Spleen (tissue), 11 donors: ENCODE results near the gene CPED1. TPM values are rescaled to one million over a fixed set of nuclear protein-coding genes. Genes with fewer than 3 reads are reported as not detected.
"Not testable (repeated sequence)": the region's sequence is repeated elsewhere in the genome, so short reads cannot be mapped to it uniquely, and the experiment has no call there.

Source experiments
- DNase-seq: peaks from one replicate; pipeline ENCODE4 v3.0.0-alpha.2; 2020
- H3K27ac ChIP-seq, 8 donors: fragments of 200-600 bp; sonication (generic) in 7 of 8; 1 replicate in 4 of 8; 2 replicates in 4 of 8; pipeline versions ENCODE4 v1.5.0 to v1.8.0; 2016 to 2021; ENCODE audit warnings: inconsistent platforms in 4 of 8, mild to moderate bottlenecking in 4 of 8, moderate library complexity in 1 of 8
- H3K27me3 ChIP-seq, 7 donors: fragments of 200-600 bp; sonication (generic) in 6 of 7; replicated peaks in 1 of 7; 1 replicate in 4 of 7; 2 replicates in 3 of 7; pipeline versions ENCODE4 v1.5.0 to v1.8.0; 2016 to 2021; ENCODE audit warnings: inconsistent platforms in 3 of 7, mild to moderate bottlenecking in 1 of 7
- H3K36me3 ChIP-seq, 6 donors: fragments of 200-600 bp; sonication (generic) in 5 of 6; 1 replicate in 4 of 6; 2 replicates in 2 of 6; pipeline versions ENCODE4 v1.5.0 to v1.8.0; 2016 to 2021; ENCODE audit warnings: inconsistent platforms in 2 of 6
- H3K4me1 ChIP-seq, 6 donors: fragments of 200-600 bp; sonication (generic) in 5 of 6; 1 replicate in 3 of 6; 2 replicates in 3 of 6; pipeline versions ENCODE4 v1.5.0 to v1.8.0; 2016 to 2021; ENCODE audit warnings: inconsistent platforms in 3 of 6
- H3K4me3 ChIP-seq, 8 donors: fragments of 200-600 bp; sonication (generic) in 7 of 8; 1 replicate in 4 of 8; 2 replicates in 4 of 8; pipeline versions ENCODE4 v1.5.0 to v1.8.0; 2016 to 2021; ENCODE audit warnings: inconsistent platforms in 4 of 8, mild to moderate bottlenecking in 4 of 8, moderate library complexity in 2 of 8
- H3K9me3 ChIP-seq, 8 donors: fragments of 200-600 bp; sonication (generic) in 7 of 8; 1 replicate in 4 of 8; 2 replicates in 4 of 8; pipeline versions ENCODE4 v1.5.0 to v1.8.0; 2016 to 2021; ENCODE audit warnings: inconsistent platforms in 4 of 8
- CTCF ChIP-seq, 11 experiments: fragments of 200-600 bp in 7 of 11; fragments of 450-650 bp in 4 of 11; sonication (generic) in 4 of 11; IDR thresholded peaks in 8 of 11; conservative IDR thresholded peaks in 3 of 11; 1 replicate in 7 of 11; 2 replicates in 4 of 11; pipeline versions ENCODE4 v1.4.0 to v1.8.0; 2016 to 2021; ENCODE audit warnings: antibody characterized with exemption in 11 of 11, inconsistent platforms in 4 of 11, mild to moderate bottlenecking in 1 of 11
- POLR2A ChIP-seq, 3 donors: fragments of 450-650 bp; IDR thresholded peaks; one replicate each; pipeline ENCODE4 v1.5.1; 2017; ENCODE audit warnings: antibody characterized with exemption in 3 of 3, mild to moderate bottlenecking in 1 of 3
- POLR2AphosphoS5 ChIP-seq, 3 donors: sonication (generic); formaldehyde crosslinking; IDR thresholded peaks; one replicate each; pipeline ENCODE4 v1.5.1; 2017; ENCODE audit warnings: antibody characterized with exemption in 3 of 3
- WGBS, 5 donors: extraction: QIAGEN DNeasy Blood & Tissue Kit in 3 of 5; methylation state at CpG; one replicate each; pipeline versions ENCODE4 v1.1.5 to v1.1.7; 2013 to 2018; 5-methylcytosine and 5-hydroxymethylcytosine counted together
- intact Hi-C: fragments of 100-400 bp; cut with DNase I; formaldehyde crosslinking; loops from one replicate; pipeline ENCODE4 v1.15.0; 2023; ENCODE audit warnings: low total_unique reads
- polyA plus RNA-seq, 3 donors: library from polyadenylated mRNA; stranded (reverse); fragments of 200-250 nt; gene quantifications; one replicate each; pipeline ENCODE4 v1.2.1, GENCODE V29; 2013
- total RNA-seq, 7 donors: library from RNA; depleted of rRNA in 3 of 7; stranded (reverse); fragments of >200 nt in 3 of 7; fragmentation: NEBNext Ultra II Directional in 4 of 7; extraction: Animal tissue kit (Norgen Biotek cat#: 25700) in 4 of 7; gene quantifications; one replicate each; pipeline versions ENCODE4 v1.1.0 to v1.2.1, GENCODE V29; 2016 to 2021
- donor health status: healthy with polysubstance abuse.
- donor health status: DM: no; HTN: no; CAD: no; lungs with moderate emphysema.
- donor health status: DM: no; HTN: no; CAD: no.
- donor health status: Bipolar disorder and iron deficiency.
- donor health status: healthy.
- donor health status: DM: no; HTN: no; CAD: no.
- donor health status: DM: yes; HTN: yes; CAD: no.

CPED1 gene
- total and polyA plus RNA-seq, 10 donors = 1.5 to 81.6 (median 38.6) TPM

DNA sequence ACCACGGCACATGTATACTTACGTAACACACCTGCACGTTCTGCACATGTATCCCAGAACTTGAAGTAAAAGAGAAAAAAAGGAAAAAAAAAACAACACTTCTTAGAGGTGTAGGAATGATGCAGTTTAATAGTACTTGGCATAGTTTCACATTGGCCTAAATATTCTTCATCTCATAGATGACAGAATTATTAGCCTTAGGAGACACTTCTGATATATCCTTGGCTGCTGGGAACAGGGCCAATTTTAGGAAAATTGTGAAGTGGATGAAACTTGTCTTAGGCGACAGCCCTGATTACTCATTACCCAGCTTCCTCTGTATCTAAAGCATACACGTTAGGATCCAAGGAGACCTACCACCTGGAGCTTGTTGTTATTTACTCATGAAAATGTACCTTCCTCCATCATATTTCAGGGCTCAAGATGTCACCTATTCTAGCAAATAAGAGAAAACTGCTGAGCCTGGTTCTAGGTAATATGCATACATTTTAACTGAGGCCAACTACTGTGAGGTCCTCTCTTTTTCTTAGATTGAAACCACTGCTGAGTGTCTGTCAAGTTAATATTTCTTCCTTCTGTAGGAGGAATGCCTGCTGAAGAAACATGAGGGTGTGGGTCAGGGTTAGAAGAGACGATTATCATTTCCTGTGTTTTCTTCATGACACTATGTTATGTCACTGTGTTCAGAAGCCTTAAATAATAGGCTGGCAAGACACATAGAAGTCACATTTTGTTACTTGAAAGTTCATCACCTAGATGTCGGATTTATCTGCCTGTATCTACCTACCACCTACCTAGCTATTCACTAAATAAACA is 44.3 kb downstream of the CPED1 start:
- 55 to 61% (median 59%) methylated on average over 7 of the region's 7 CpGs for WGBS, 5 donors
- H3K9me3 ChIP-seq = peaks cover 0 to 5% (median 0%) of the 10 kb centered on the region in 8 donors
- intact Hi-C loops = no loop called here
- peaks cover 0 to 13% (median 7%) of the 10 kb centered on the region in 6 donors for H3K4me1 ChIP-seq
- TF ChIP-seq POLR2A (IDR thresholded peaks at IDR 0.05) = no peak
- TF ChIP-seq POLR2AphosphoS5 (IDR thresholded peaks at IDR 0.05) = no peak
- no peak for TF ChIP-seq CTCF (IDR thresholded peaks at IDR 0.05 in 8 of 11, conservative IDR thresholded peaks at IDR 0.05 in 3 of 11)
- H3K36me3 ChIP-seq = no peaks in the 10 kb centered on the region
- H3K4me3 ChIP-seq = no peak overlapping the region
- DNase-seq = no peak
- no peaks in the 10 kb centered on the region for H3K27me3 ChIP-seq
- peak overlapping the region in 7 of 8 donors; percentile 33 to 67 (median 48) for H3K27ac ChIP-seq

- no peaks in the 10 kb centered on the region for H3K36me3 ChIP-seq
- no peaks in the 10 kb centered on the region for H3K27me3 ChIP-seq
- H3K27ac ChIP-seq = no peak overlapping the region
- peaks cover 0 to 5% (median 0%) of the 10 kb centered on the region in 8 donors for H3K9me3 ChIP-seq
- no peak for TF ChIP-seq CTCF (IDR thresholded peaks at IDR 0.05 in 8 of 11, conservative IDR thresholded peaks at IDR 0.05 in 3 of 11)
- no peak for TF ChIP-seq POLR2A (IDR thresholded peaks at IDR 0.05)
- no peak for TF ChIP-seq POLR2AphosphoS5 (IDR thresholded peaks at IDR 0.05)
- no peak for DNase-seq
- no peak overlapping the region for H3K4me3 ChIP-seq
- H3K4me1 ChIP-seq = peaks cover 0 to 19% (median 7%) of the 10 kb centered on the region in 6 donors
- intact Hi-C loops = no loop called here
Observed at GRCh38 chr7:121034929-121035328, 46.4 kb downstream of the CPED1 start.

- intact Hi-C loops, H3K27ac ChIP-seq: not testable (repeated sequence)
Observed at GRCh38 chr7:121036776-121037175, 48.3 kb downstream of the CPED1 start.

DNA sequence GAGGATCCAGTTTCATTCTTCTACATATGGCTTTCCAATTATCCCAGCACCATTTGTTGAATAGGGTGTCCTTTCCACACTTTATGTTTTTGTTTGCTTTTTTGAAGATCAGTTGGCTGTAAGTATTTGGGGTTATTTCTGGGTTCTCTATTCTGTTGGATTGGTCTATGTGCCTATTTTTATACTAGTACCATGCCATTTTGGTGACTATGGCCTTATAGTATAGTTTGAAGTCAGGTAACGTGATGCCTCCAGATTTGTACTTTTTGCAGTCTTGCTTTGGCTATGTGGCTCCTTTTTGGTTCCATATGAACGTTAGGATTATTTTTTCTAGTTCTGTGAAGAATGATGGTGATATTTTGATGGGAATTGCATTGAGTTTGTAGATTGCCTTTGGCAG is 48.8 kb downstream of the CPED1 start:
- H3K4me1 ChIP-seq = peaks cover 6 to 25% (median 10%) of the 10 kb centered on the region in 6 donors
- H3K27ac ChIP-seq, intact Hi-C loops, H3K9me3 ChIP-seq, H3K27me3 ChIP-seq, H3K4me3 ChIP-seq, DNase-seq, H3K36me3 ChIP-seq: not testable (repeated sequence)
- 77 to 97% (median 85%) methylated on average over 2 of the region's 2 CpGs for WGBS, 5 donors

More at GRCh38 chr7:121036776-121037175, 48.3 kb downstream of the CPED1 start:
- H3K27me3 ChIP-seq, H3K9me3 ChIP-seq, H3K36me3 ChIP-seq, DNase-seq, H3K4me3 ChIP-seq: not testable (repeated sequence)
- H3K4me1 ChIP-seq = peaks cover 4 to 24% (median 10%) of the 10 kb centered on the region in 6 donors

DNA sequence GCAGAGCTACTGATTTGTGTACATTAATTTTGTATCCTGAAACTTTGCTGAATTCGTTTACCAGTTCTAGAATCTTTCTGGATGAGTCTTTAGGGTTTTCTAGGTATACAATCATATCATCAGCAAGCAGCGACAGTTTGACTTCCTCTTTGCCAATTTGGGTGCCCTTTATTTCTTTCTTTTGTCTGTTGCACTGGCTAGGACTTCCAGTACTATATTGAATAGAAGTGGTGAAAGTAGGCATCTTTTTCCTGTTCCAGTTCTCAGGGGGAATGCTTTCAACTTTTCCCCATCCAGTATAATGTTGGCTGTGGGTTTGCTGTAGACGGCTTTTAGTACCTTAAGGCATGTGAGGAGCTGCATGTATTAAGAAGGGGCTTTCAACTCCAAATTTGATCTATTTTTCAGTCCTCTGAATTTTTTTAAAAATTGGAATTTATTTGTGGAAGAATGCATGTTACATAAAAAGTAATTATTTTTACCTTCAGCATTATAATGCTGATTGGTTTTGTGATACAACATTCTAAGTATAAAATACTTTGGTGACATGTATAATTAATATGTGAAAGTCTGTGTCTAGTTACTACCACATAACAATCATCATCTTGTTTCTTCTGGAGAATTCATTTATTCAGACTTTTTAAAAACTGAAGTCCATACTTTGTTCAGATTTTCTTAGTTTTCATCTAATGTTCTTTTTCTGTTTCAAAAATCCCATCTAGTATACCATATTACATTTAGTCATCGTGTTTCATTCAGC is 49.6 kb downstream of the CPED1 start:
- no peak for DNase-seq
- intact Hi-C loops = no loop called here
- Histone ChIP-seq H3K4me1 (peaks cover 0 to 20% (median 7%) of the 10 kb centered on the region in 6 donors), H3K36me3 (no peaks in the 10 kb centered on the region), H3K27me3 (no peaks in the 10 kb centered on the region), H3K9me3 (peaks cover 0 to 5% (median 0%) of the 10 kb centered on the region in 8 donors), H3K27ac (peak overlapping the region in 5 of 8 donors; percentile 3 to 45 (median 29)), H3K4me3 (no peak overlapping the region)
- 61 to 79% (median 67%) methylated on average over 4 of the region's 4 CpGs for WGBS, 5 donors
- TF ChIP-seq POLR2A (IDR thresholded peaks at IDR 0.05) (no peak), CTCF (IDR thresholded peaks at IDR 0.05 in 8 of 11, conservative IDR thresholded peaks at IDR 0.05 in 3 of 11) (no peak), POLR2AphosphoS5 (IDR thresholded peaks at IDR 0.05) (no peak)
